Thoracic aorta (tissue), 2 donors: ENCODE data around the gene PITPNB. TPM values are rescaled to one million over a fixed set of nuclear protein-coding genes. Genes with fewer than 3 reads are reported as not detected.

Experiments used
- ATAC-seq: fragments of 150-250 bp; one replicate; pipeline ENCODE4 v1.8.0; 2017; ENCODE audit warnings: low read depth; ENCODE audit not compliant: insufficient number of reproducible peaks, low FRiP score
- DNase-seq: peaks from one replicate; pipeline ENCODE4 v3.0.0-alpha.2; 2020; ENCODE audit warnings: low spot score
- H3K27ac ChIP-seq, 2 donors: fragments of 200-600 bp; sonication (generic); 1 replicate in 1 of 2; 2 replicates in 1 of 2; pipeline ENCODE4 v1.5.1; 2016; ENCODE audit warnings: mild to moderate bottlenecking in 2 of 2, moderate library complexity in 2 of 2
- H3K27me3 ChIP-seq: fragments of 200-600 bp; sonication (generic); replicated peaks from 2 replicates; pipeline ENCODE4 v1.6.0; 2016; ENCODE audit warnings: mild to moderate bottlenecking; ENCODE audit not compliant: insufficient read depth
- H3K36me3 ChIP-seq: fragments of 200-600 bp; sonication (generic); one replicate; pipeline ENCODE4 v1.5.1; 2016
- H3K4me1 ChIP-seq, 2 donors: fragments of 200-600 bp; sonication (generic); 1 replicate in 1 of 2; 2 replicates in 1 of 2; pipeline versions ENCODE4 v1.5.1 to v1.6.0; 2016; ENCODE audit warnings: low read depth in 2 of 2, mild to moderate bottlenecking in 1 of 2; ENCODE audit not compliant: control insufficient read depth in 1 of 2
- H3K4me3 ChIP-seq: fragments of 200-600 bp; sonication (generic); 2 replicates; pipeline ENCODE4 v1.5.1; 2016; ENCODE audit warnings: mild to moderate bottlenecking
- H3K9me3 ChIP-seq: fragments of 200-600 bp; sonication (generic); 2 replicates; pipeline ENCODE4 v1.5.1; 2016
- total RNA-seq, 2 donors: library from RNA; depleted of rRNA; stranded (reverse); fragments of >200 nt; gene quantifications; one replicate each; pipeline versions ENCODE4 v1.1.0 to v1.2.3, GENCODE V29; 2016
- TF ChIP-seq, protein P1 (sequence below): fragments of 200-600 bp; sonication (generic); IDR thresholded peaks from one replicate; pipeline ENCODE4 v1.5.1; 2019; ENCODE audit warnings: antibody characterized with exemption

Gene PITPNB
- total RNA-seq, 2 donors from 2014 or later = 42.2 to 111 TPM

DNA sequence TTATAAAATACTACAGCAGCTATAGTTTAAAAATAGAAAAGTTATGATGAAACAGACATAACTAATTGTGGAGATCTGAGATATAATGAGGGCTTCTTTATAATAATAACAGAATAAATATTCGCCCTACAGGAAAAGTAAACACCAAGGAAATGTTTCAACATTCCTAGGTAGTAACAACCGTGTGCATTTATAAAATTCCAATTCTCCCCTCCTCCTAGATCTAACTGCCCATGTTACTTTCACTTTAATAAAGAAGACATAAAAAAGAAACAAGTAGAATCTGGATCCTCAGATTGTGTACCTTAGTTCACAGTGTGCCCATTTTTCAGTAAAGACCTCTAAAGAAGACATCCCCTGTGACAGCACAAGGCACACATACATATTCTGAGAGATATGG lies 59.7 kb downstream of the PITPNB start:
- Histone ChIP-seq H3K4me3 (peak overlapping the region; percentile 39), H3K36me3 (peaks cover 17% of the 10 kb centered on the region)

DNA sequence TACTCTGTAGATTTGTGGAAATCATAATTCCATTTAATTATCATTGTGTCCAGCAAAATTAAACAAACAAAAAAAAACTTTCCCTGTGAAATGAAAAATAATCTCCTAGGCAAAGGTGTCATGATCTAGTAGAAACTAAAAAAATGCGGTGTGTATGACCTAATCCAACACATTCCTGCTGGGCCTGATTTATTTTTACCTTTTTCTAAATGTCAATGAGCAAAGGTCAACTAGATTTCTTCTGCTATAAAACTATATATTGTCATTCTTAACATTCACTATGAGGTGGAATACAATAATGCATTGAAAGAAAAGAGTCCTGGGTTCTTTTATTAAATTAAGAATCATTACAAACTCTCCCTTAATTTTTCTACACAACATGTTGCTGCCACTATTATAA lies 60.4 kb downstream of the PITPNB start:
- no peaks in the 10 kb centered on the region for H3K9me3 ChIP-seq
- H3K27ac ChIP-seq = no peak overlapping the region
- peaks cover 28 to 52% of the 10 kb centered on the region in 2 donors for H3K4me1 ChIP-seq
- H3K27me3 ChIP-seq = no peaks in the 10 kb centered on the region
- no peak for ATAC-seq
- peaks cover 17% of the 10 kb centered on the region for H3K36me3 ChIP-seq
- no peak for DNase-seq
- TF ChIP-seq, protein P1, sequence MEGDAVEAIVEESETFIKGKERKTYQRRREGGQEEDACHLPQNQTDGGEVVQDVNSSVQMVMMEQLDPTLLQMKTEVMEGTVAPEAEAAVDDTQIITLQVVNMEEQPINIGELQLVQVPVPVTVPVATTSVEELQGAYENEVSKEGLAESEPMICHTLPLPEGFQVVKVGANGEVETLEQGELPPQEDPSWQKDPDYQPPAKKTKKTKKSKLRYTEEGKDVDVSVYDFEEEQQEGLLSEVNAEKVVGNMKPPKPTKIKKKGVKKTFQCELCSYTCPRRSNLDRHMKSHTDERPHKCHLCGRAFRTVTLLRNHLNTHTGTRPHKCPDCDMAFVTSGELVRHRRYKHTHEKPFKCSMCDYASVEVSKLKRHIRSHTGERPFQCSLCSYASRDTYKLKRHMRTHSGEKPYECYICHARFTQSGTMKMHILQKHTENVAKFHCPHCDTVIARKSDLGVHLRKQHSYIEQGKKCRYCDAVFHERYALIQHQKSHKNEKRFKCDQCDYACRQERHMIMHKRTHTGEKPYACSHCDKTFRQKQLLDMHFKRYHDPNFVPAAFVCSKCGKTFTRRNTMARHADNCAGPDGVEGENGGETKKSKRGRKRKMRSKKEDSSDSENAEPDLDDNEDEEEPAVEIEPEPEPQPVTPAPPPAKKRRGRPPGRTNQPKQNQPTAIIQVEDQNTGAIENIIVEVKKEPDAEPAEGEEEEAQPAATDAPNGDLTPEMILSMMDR = no peak
- H3K4me3 ChIP-seq = no peak overlapping the region

More for the DNA sequence above, 59.7 kb downstream of the PITPNB start:
- Histone ChIP-seq H3K9me3 (no peaks in the 10 kb centered on the region), H3K27me3 (no peaks in the 10 kb centered on the region), H3K27ac (peak overlapping the region; percentile 12 to 28), H3K4me1 (peaks cover 30 to 57% of the 10 kb centered on the region in 2 donors)
- DNase-seq (no peak), ATAC-seq (no peak)
- TF ChIP-seq, protein P1 = no peak

DNA sequence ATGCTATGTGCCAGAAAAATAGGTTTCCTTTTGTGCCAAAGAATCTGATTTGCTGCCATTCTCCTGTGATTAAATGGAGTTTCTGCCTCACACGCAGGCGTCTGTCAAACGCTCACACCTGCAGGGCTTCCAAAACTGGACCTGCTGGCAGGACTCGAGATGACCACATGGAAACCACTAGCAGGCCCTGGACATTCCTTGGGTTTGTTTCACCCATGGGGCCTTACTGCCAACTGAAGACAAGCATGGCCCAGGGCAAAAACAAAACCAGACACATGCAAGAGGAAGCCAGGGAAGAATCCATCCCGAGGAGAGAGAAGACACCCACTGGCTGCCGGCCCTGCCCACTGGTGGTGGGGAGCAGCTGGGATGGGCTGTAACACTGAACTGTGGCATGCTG lies 61.6 kb downstream of the PITPNB start:
- Histone ChIP-seq H3K9me3 (no peaks in the 10 kb centered on the region), H3K27ac (no peak overlapping the region), H3K27me3 (no peaks in the 10 kb centered on the region), H3K4me1 (peaks cover 16 to 44% of the 10 kb centered on the region in 2 donors), H3K36me3 (peaks cover 23% of the 10 kb centered on the region), H3K4me3 (no peak overlapping the region)
- TF ChIP-seq, protein P1 = no peak
- ATAC-seq (no peak), DNase-seq (no peak)

DNA sequence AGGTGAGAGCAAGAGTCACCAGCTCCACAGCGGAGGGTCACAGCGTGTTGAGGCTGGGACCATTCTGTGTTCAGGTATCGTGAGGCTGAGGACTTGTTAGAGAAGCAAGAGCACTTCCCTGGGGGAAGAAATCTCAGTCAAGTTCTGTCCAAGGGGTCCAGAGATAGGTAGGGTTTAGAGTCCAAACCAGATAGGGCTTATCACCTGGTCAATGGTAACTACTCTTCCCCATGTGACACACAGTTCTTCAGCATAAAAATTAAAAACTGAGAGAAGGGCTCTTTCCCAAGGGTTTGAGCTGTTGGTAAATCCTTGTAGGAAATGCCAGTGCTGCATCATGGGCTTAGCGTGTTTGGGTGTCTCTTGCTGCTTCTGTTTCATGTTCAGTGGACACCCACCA lies 62.7 kb downstream of the PITPNB start:
- H3K27ac ChIP-seq = no peak overlapping the region
- no peak for ATAC-seq
- peaks cover 30% of the 10 kb centered on the region for H3K36me3 ChIP-seq
- no peak overlapping the region for H3K4me3 ChIP-seq
- DNase-seq = no peak
- H3K9me3 ChIP-seq = no peaks in the 10 kb centered on the region
- H3K4me1 ChIP-seq = peaks cover 16 to 38% of the 10 kb centered on the region in 2 donors
- TF ChIP-seq, protein P1 = no peak
- no peaks in the 10 kb centered on the region for H3K27me3 ChIP-seq

DNA sequence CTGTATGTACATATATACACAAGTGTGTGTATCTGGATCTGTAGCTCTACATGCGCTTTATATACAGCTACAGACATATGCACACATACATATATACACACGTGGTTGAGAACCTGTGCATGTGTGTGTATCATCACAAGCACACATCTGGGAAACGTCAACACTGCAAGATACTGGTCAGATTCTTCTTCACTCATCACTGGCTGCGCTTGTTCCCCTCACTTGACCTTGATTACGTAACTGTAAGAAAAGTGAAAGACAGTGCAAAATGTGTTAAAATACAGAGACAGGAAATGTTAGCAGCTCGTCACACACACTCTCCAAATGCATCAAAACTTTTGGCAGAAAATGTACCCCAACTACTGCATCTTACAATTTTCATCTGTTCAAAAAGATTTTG lies 65.6 kb downstream of the PITPNB start:
- no peak for DNase-seq
- peaks cover 31% of the 10 kb centered on the region for H3K36me3 ChIP-seq
- H3K4me3 ChIP-seq = no peak overlapping the region
- H3K27ac ChIP-seq = no peak overlapping the region
- H3K9me3 ChIP-seq = no peaks in the 10 kb centered on the region
- TF ChIP-seq, protein P1 = no peak
- H3K4me1 ChIP-seq = peaks cover 11 to 35% of the 10 kb centered on the region in 2 donors
- H3K27me3 ChIP-seq = no peaks in the 10 kb centered on the region
- ATAC-seq = no peak
